Activated CD8-positive, alpha-beta memory T cell treated with anti-CD3 and anti-CD28 coated beads, Interleukin-2, amount 10 ng/mL, durations not matched to agents 7 days and 5 days (primary cell): ENCODE results near the gene INTS2. TPM values are rescaled to one million over a fixed set of nuclear protein-coding genes. Genes with fewer than 3 reads are reported as not detected.
"Not testable (repeated sequence)": the region's sequence is repeated elsewhere in the genome, so short reads cannot be mapped to it uniquely, and the experiment has no call there.

ENCODE experiments used
- ATAC-seq: fragments of 150-1000 bp; cut with Tn5 transposase; one replicate; pipeline ENCODE4 v1.10.0; 2021; ENCODE audit warnings: moderate library complexity
- CTCF ChIA-PET: fragments of 350-600 bp; sonication (Branson Sonifier 250); formaldehyde crosslinking; loops from one replicate; lab custom pipeline; 2021; ENCODE audit warnings: antibody characterized with exemption; lab: Charles Lee
- DNase-seq: peaks from one replicate; pipeline ENCODE4 v3.0.0-alpha.2; 2020
- H3K27ac Mint-ChIP-seq: one replicate; pipeline ENCODE4 v1.8.0; 2021; ENCODE audit warnings: mild to moderate bottlenecking, mixed read lengths
- H3K27me3 Mint-ChIP-seq: one replicate; pipeline ENCODE4 v1.8.0; 2021; ENCODE audit warnings: mixed read lengths
- H3K36me3 Mint-ChIP-seq: one replicate; pipeline ENCODE4 v1.8.0; 2021; ENCODE audit warnings: mild to moderate bottlenecking, mixed read lengths
- H3K4me1 Mint-ChIP-seq: one replicate; pipeline ENCODE4 v1.8.0; 2021; ENCODE audit warnings: mixed read lengths
- H3K4me3 Mint-ChIP-seq: one replicate; pipeline ENCODE4 v1.8.0; 2021; ENCODE audit warnings: mild to moderate bottlenecking, moderate library complexity, mixed read lengths
- H3K9me3 Mint-ChIP-seq: one replicate; pipeline ENCODE4 v1.8.0; 2022; ENCODE audit warnings: low read depth, mixed read lengths
- total RNA-seq, 2 experiments: library from RNA; stranded (reverse); gene quantifications; one replicate each; pipeline ENCODE4 v1.2.3, GENCODE V29; 2021

The INTS2 gene
- total RNA-seq, 2 experiments from 2014 or later = 24.5 to 26.6 TPM

GRCh38 chr17:61837175-61838051 is 90.4 kb downstream of the INTS2 start:
- Mint-ChIP-seq H3K27me3 (no peaks in the 10 kb centered on the region), H3K4me3 (no peak overlapping the region), H3K36me3 (peaks cover 4% of the 10 kb centered on the region), H3K9me3 (no peaks in the 10 kb centered on the region), H3K27ac (no peak overlapping the region), H3K4me1 (no peaks in the 10 kb centered on the region)
- CTCF ChIA-PET = interaction anchor here (0.8 to 2.0 kb wide), 11 partner anchors 8 to 429 kb away, joined by 3 to 9 read pairs (median 3); no protein-coding TSS in a partner anchor
- DNase-seq (peak; percentile 64), ATAC-seq (peak; percentile 36)

- H3K27ac Mint-ChIP-seq = no peak overlapping the region
- DNase-seq (no peak), ATAC-seq (no peak)
- H3K9me3 Mint-ChIP-seq = no peaks in the 10 kb centered on the region
- no peaks in the 10 kb centered on the region for H3K36me3 Mint-ChIP-seq
- no peaks in the 10 kb centered on the region for H3K27me3 Mint-ChIP-seq
- no peaks in the 10 kb centered on the region for H3K4me1 Mint-ChIP-seq
- H3K4me3 Mint-ChIP-seq = no peak overlapping the region
- CTCF ChIA-PET = interaction anchor here (0.7 to 2.0 kb wide), 13 partner anchors 8 to 428 kb away, joined by 3 to 9 read pairs (median 3); no protein-coding TSS in a partner anchor
Measured at GRCh38 chr17:61836266-61837174, 91.3 kb downstream of the INTS2 start.

GRCh38 chr17:61835606-61836005 is 92.2 kb downstream of the INTS2 start:
- H3K4me1 Mint-ChIP-seq = no peaks in the 10 kb centered on the region
- H3K36me3 Mint-ChIP-seq = no peaks in the 10 kb centered on the region
- H3K27ac Mint-ChIP-seq = no peak overlapping the region
- H3K27me3 Mint-ChIP-seq = no peaks in the 10 kb centered on the region
- H3K9me3 Mint-ChIP-seq = no peaks in the 10 kb centered on the region
- CTCF ChIA-PET = interaction anchor here (1.2 to 2.0 kb wide), 4 partner anchors 21 to 423 kb away, joined by 3 to 9 read pairs (median 5); no protein-coding TSS in a partner anchor
- H3K4me3 Mint-ChIP-seq = no peak overlapping the region
- DNase-seq (no peak), ATAC-seq (no peak)

GRCh38 chr17:61834610-61835009 is 93.2 kb downstream of the INTS2 start:
- H3K9me3 Mint-ChIP-seq = no peaks in the 10 kb centered on the region
- H3K4me1 Mint-ChIP-seq = no peaks in the 10 kb centered on the region
- H3K36me3 Mint-ChIP-seq = peaks cover 3% of the 10 kb centered on the region
- ATAC-seq = no peak
- DNase-seq = no peak
- H3K4me3 Mint-ChIP-seq = no peak overlapping the region
- CTCF ChIA-PET = interaction anchor here (0.6 kb wide), 1 partner anchor 214 kb away, joined by 5 read pairs; no protein-coding TSS in a partner anchor
- H3K27ac Mint-ChIP-seq = no peak overlapping the region
- no peaks in the 10 kb centered on the region for H3K27me3 Mint-ChIP-seq

- ATAC-seq = no peak
- Mint-ChIP-seq H3K36me3 (peaks cover 8% of the 10 kb centered on the region), H3K4me3 (no peak overlapping the region), H3K9me3 (no peaks in the 10 kb centered on the region), H3K27ac (no peak overlapping the region), H3K27me3 (no peaks in the 10 kb centered on the region), H3K4me1 (no peaks in the 10 kb centered on the region)
- no peak for DNase-seq
- CTCF ChIA-PET = no interaction called here
Measured at GRCh38 chr17:61833536-61834193, 94.1 kb downstream of the INTS2 start.

- H3K4me1 Mint-ChIP-seq = no peaks in the 10 kb centered on the region
- CTCF ChIA-PET = no interaction called here
- H3K4me3 Mint-ChIP-seq = no peak overlapping the region
- no peak overlapping the region for H3K27ac Mint-ChIP-seq
- H3K9me3 Mint-ChIP-seq = no peaks in the 10 kb centered on the region
- H3K36me3 Mint-ChIP-seq = peaks cover 19% of the 10 kb centered on the region
- no peak for ATAC-seq
- DNase-seq = no peak
- H3K27me3 Mint-ChIP-seq = no peaks in the 10 kb centered on the region
Measured at GRCh38 chr17:61832463-61832862, 95.3 kb downstream of the INTS2 start.

GRCh38 chr17:61831099-61831498 is 96.7 kb downstream of the INTS2 start:
- Mint-ChIP-seq H3K9me3 (no peaks in the 10 kb centered on the region), H3K4me1 (no peaks in the 10 kb centered on the region)
- CTCF ChIA-PET = no interaction called here

GRCh38 chr17:61828694-61829093 is 99.1 kb downstream of the INTS2 start:
- Mint-ChIP-seq H3K4me3 (no peak overlapping the region), H3K9me3 (no peaks in the 10 kb centered on the region), H3K36me3 (peaks cover 50% of the 10 kb centered on the region), H3K27ac (no peak overlapping the region), H3K4me1 (no peaks in the 10 kb centered on the region), H3K27me3 (no peaks in the 10 kb centered on the region)
- CTCF ChIA-PET = no interaction called here
- ATAC-seq = no peak
- no peak for DNase-seq

More at GRCh38 chr17:61831099-61831498, 96.7 kb downstream of the INTS2 start:
- H3K27me3 Mint-ChIP-seq = no peaks in the 10 kb centered on the region
- no peak for ATAC-seq
- H3K36me3 Mint-ChIP-seq = peaks cover 30% of the 10 kb centered on the region
- H3K27ac Mint-ChIP-seq = no peak overlapping the region
- DNase-seq = no peak
- no peak overlapping the region for H3K4me3 Mint-ChIP-seq

GRCh38 chr17:61827649-61828395 is 100.0 kb downstream of the INTS2 start:
- Mint-ChIP-seq H3K36me3 (peaks cover 53% of the 10 kb centered on the region), H3K27me3 (no peaks in the 10 kb centered on the region), H3K4me3 (no peak overlapping the region), H3K4me1 (peaks cover 5% of the 10 kb centered on the region), H3K9me3 (no peaks in the 10 kb centered on the region), H3K27ac (no peak overlapping the region)
- CTCF ChIA-PET = no interaction called here
- no peak for DNase-seq
- no peak for ATAC-seq

- Mint-ChIP-seq H3K4me1 (peaks cover 12% of the 10 kb centered on the region), H3K36me3 (peaks cover 61% of the 10 kb centered on the region)
- H3K4me3 Mint-ChIP-seq, H3K27ac Mint-ChIP-seq, H3K27me3 Mint-ChIP-seq, ATAC-seq, DNase-seq, CTCF ChIA-PET, H3K9me3 Mint-ChIP-seq: not testable (repeated sequence)
Measured at GRCh38 chr17:61826866-61827265, 100.9 kb downstream of the INTS2 start.

- H3K27ac Mint-ChIP-seq, H3K9me3 Mint-ChIP-seq, ATAC-seq, H3K27me3 Mint-ChIP-seq, H3K4me3 Mint-ChIP-seq, DNase-seq, CTCF ChIA-PET: not testable (repeated sequence)
- peaks cover 66% of the 10 kb centered on the region for H3K36me3 Mint-ChIP-seq
- H3K4me1 Mint-ChIP-seq = peaks cover 14% of the 10 kb centered on the region
Measured at GRCh38 chr17:61826198-61826597, 101.6 kb downstream of the INTS2 start.

- Mint-ChIP-seq H3K27me3 (no peaks in the 10 kb centered on the region), H3K36me3 (peaks cover 69% of the 10 kb centered on the region), H3K4me3 (no peak overlapping the region), H3K9me3 (peaks cover 2% of the 10 kb centered on the region), H3K27ac (no peak overlapping the region), H3K4me1 (peaks cover 14% of the 10 kb centered on the region)
- ATAC-seq (no peak), DNase-seq (no peak)
- CTCF ChIA-PET = no interaction called here
Measured at GRCh38 chr17:61825448-61826137, 102.2 kb downstream of the INTS2 start.
